Neural crest cell (in vitro differentiated cells): Measurements from ENCODE around the gene TXNIP. TPM values are rescaled to one million over a fixed set of nuclear protein-coding genes. Genes with fewer than 3 reads are reported as not detected.

Experiments
- DNase-seq: peaks from one replicate; pipeline ENCODE4 v3.0.0; 2021; ENCODE audit warnings: low read depth, mixed read lengths, low spot score
- H3K27ac Mint-ChIP-seq: one replicate; pipeline ENCODE4 v1.8.0; 2021; ENCODE audit warnings: mild to moderate bottlenecking, mixed read lengths; ENCODE audit not compliant: unreplicated experiment
- H3K27me3 Mint-ChIP-seq: 2 replicates; pipeline ENCODE4 v1.8.0; 2021; ENCODE audit warnings: low read depth, mild to moderate bottlenecking, mixed read lengths
- H3K36me3 Mint-ChIP-seq: 2 replicates; pipeline ENCODE4 v1.8.0; 2021; ENCODE audit warnings: low read depth, mild to moderate bottlenecking, mixed read lengths
- H3K4me1 Mint-ChIP-seq: 2 replicates; pipeline ENCODE4 v1.8.0; 2021; ENCODE audit warnings: mixed read lengths
- H3K4me3 Mint-ChIP-seq: one replicate; pipeline ENCODE4 v1.8.0; 2021; ENCODE audit warnings: mild to moderate bottlenecking, mixed read lengths
- H3K9me3 Mint-ChIP-seq: 2 replicates; pipeline ENCODE4 v1.8.0; 2021; ENCODE audit warnings: mixed read lengths
- total RNA-seq: library from RNA; stranded (reverse); gene quantifications from 2 replicates; pipeline ENCODE4 v1.2.1, GENCODE V29; 2021
- TF ChIP-seq, protein P1 (sequence below): fragments of 200-600 bp; sonication (generic); conservative IDR thresholded peaks from 2 replicates; pipeline ENCODE4 v1.5.0; 2021; ENCODE audit warnings: antibody characterized with exemption, mild to moderate bottlenecking

TXNIP gene
- total RNA-seq, 1 donor from 2014 or later: 83.5 TPM

DNA sequence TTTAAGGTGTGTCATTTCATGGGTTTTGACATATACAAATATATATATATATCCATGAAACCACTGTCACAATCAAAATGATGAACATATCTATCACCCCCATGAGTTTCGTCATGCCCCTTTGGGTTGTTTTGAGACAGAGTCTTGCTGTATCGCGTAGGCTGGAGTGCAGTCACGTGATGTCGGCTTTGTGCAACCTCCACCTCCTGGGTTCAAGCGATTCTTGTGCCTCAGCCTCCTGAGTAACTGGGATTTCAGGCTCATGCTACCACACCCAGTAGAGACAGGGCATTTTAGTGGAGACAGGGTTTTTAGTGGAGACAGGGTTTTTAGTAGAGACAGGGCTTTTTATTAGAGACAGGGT, 17.2 kb upstream of the TXNIP start:
- no peak for DNase-seq
- no peak overlapping the region for H3K4me3 Mint-ChIP-seq
- H3K36me3 Mint-ChIP-seq: no peaks in the 10 kb centered on the region
- no peak overlapping the region for H3K27ac Mint-ChIP-seq
- H3K9me3 Mint-ChIP-seq: no peaks in the 10 kb centered on the region
- TF ChIP-seq, protein P1, sequence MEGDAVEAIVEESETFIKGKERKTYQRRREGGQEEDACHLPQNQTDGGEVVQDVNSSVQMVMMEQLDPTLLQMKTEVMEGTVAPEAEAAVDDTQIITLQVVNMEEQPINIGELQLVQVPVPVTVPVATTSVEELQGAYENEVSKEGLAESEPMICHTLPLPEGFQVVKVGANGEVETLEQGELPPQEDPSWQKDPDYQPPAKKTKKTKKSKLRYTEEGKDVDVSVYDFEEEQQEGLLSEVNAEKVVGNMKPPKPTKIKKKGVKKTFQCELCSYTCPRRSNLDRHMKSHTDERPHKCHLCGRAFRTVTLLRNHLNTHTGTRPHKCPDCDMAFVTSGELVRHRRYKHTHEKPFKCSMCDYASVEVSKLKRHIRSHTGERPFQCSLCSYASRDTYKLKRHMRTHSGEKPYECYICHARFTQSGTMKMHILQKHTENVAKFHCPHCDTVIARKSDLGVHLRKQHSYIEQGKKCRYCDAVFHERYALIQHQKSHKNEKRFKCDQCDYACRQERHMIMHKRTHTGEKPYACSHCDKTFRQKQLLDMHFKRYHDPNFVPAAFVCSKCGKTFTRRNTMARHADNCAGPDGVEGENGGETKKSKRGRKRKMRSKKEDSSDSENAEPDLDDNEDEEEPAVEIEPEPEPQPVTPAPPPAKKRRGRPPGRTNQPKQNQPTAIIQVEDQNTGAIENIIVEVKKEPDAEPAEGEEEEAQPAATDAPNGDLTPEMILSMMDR: no peak
- H3K27me3 Mint-ChIP-seq: peaks cover 42% of the 10 kb centered on the region
- peaks cover 6% of the 10 kb centered on the region for H3K4me1 Mint-ChIP-seq

DNA sequence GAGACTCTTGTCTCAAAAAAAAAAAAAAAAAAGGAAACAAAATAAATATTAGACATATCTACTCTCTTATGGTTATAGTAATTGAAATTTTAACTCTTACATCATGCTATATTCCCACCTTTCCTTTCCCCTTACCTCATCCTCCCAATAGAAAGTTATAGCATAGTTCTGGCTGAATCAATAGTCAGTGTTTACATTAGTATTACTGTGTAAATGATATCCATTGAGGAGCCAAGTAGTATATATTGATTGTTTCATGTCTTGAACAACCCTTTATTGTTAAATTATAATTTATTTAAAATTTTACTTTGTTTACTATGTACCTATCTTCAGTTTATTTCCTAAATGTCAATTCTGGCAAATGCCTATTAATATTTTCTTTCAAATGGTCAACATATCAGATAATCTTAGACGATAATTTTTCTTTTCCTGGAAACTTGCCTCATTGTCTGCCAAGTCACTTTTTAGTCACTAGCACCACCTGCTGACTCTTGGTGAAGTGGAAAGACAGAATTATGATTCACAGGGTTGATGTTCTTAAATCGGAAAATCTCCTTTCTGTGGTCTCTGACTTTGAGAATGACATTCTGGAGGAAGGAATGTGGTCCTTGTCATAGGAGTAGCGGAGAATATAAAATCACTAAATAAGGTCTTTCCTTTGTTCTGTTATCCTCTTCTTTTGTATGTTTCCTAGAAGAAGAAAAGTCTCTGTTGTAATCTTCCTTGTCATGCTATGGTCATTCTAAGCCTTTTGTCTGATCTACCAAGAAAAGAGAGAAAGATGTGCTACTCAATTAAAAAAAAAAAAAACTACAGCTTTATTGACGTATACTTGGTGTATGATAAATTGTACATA, 16.6 kb upstream of the TXNIP start:
- H3K4me3 Mint-ChIP-seq: no peak overlapping the region
- peak; percentile 52 for DNase-seq

DNA sequence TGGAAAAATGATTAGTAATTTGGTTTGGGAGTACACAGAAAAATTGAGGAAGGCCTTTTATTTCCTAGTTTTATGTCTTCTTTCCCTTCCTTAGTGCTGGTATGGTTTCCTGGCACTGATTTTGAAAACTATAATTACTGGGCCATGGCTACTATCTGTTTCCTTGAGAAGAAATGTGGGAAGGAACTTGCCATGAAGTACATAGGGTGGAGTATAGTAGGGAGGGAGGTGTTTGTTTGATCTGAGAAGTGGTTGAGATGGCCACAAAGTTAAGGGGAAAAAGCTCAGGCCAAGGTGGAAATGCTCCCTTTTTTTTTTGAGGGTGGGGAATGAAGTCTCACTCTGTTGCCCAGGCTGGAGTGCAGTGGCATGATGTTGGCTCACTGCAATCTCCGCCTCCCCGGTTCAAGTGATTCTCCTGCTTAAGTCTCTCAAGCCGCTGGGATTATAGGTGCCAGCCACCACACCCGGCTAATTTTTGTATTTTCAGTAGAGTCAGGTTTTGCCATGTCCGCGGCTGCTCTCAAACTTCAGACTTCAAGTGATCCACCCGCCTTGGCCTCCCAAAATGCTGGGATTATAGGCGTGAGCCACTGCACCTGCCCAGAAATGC, 13.9 kb upstream of the TXNIP start:
- Mint-ChIP-seq H3K27ac (no peak overlapping the region), H3K4me3 (no peak overlapping the region), H3K36me3 (no peaks in the 10 kb centered on the region), H3K4me1 (peaks cover 12% of the 10 kb centered on the region), H3K27me3 (peaks cover 13% of the 10 kb centered on the region), H3K9me3 (no peaks in the 10 kb centered on the region)
- TF ChIP-seq, protein P1: no peak
- no peak for DNase-seq

More for the DNA sequence above, 16.6 kb upstream of the TXNIP start:
- Mint-ChIP-seq H3K9me3 (no peaks in the 10 kb centered on the region), H3K4me1 (peaks cover 6% of the 10 kb centered on the region), H3K36me3 (no peaks in the 10 kb centered on the region), H3K27me3 (peaks cover 36% of the 10 kb centered on the region), H3K27ac (no peak overlapping the region)
- TF ChIP-seq, protein P1: peak; percentile 83

DNA sequence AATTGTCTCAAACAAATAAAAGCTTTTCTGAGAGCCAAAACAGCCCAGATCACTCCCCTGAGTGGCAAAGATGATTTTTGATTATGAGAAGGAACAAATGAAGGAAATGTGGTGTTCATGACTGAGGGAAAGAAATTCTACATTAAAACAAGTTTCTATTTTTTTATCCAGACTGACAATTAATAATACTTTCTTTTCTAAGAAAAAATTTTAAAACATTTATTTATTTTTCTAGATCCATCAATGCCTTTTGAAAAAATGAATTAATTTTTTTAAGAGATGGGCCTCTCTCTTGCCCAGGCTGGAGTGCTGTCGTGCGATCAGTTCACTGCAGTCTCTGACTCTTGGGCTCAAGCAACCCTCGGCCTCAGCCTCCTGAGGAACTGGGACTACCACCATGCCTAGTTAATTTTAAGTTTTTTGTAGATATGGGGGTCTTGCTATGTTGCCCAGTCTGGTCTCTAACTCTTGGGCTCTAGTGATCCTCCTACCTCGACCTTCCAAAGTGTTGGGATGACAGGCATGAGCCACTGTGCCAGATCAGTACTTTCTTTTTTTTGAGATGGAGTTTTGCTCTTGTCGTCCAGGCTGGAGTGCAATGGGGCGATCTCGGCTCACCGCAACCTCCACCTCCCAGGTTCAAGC, 11.2 kb upstream of the TXNIP start:
- DNase-seq: no peak
- Mint-ChIP-seq H3K36me3 (no peaks in the 10 kb centered on the region), H3K4me1 (peaks cover 6% of the 10 kb centered on the region), H3K9me3 (no peaks in the 10 kb centered on the region), H3K4me3 (no peak overlapping the region), H3K27me3 (no peaks in the 10 kb centered on the region), H3K27ac (no peak overlapping the region)
- TF ChIP-seq, protein P1: no peak

DNA sequence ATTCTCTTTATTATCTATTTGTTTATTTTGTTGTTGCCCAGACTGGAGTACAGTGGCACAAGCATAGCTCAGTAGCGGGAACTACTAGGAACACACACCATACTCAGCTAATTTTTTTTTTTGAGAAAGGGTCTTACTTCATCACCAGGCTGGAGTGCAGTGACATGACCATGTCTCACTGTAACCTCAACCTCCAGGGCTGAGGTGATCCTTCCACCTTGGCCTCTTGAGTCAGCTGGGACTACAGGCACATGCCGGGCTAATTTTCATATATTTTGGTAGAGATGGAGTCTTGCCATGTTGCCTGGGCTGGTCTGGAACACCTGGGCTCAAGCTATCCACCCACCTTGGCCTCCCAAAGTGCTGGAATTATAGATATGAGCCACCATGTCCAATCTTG, 5.3 kb upstream of the TXNIP start:
- no peak for DNase-seq
- no peaks in the 10 kb centered on the region for H3K36me3 Mint-ChIP-seq
- H3K4me1 Mint-ChIP-seq: peaks cover 16% of the 10 kb centered on the region
- TF ChIP-seq, protein P1: no peak
- H3K27ac Mint-ChIP-seq: no peak overlapping the region
- no peak overlapping the region for H3K4me3 Mint-ChIP-seq
- H3K9me3 Mint-ChIP-seq: no peaks in the 10 kb centered on the region
- no peaks in the 10 kb centered on the region for H3K27me3 Mint-ChIP-seq
